ENCODE results near the gene FRMD5. TPM values are rescaled to one million over a fixed set of nuclear protein-coding genes. Genes with fewer than 3 reads are reported as not detected.

The FRMD5 gene
- total and polyA plus RNA-seq, 2 donors (not counting 1 experiment from before 2014, with no cell fraction given) = not detected

DNA sequence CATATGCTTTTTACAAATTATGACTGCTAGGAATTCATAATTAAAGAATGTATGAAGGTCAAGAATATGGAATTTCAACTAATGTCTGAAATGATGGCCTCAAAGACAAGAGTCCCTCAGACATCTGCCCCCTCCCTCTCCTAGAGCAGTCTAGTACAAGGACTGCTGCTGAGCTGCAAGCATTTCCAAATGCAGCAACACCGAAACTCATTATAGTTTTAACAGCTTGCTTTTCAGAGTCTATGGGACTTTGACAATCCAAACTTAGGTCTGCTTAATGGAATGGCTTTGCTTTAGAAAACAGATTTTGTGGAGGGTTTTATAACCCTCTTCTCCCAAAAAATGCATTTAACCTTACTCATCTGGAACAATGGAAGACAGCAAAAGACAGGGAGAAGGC, 252.9 kb downstream of the FRMD5 start:
- TF ChIP-seq EZH2 (IDR thresholded peaks at IDR 0.05; ENCODE audit: borderline replicate concordance, insufficient read depth, low read depth, low read length, poor library complexity, severe bottlenecking) (no peak), CTCF (IDR thresholded peaks at IDR 0.05) (no peak)
- Mint-ChIP-seq H3K4me1 (peaks cover 12% of the 10 kb centered on the region), H3K4me3 (no peak overlapping the region), H3K27me3 (no peaks in the 10 kb centered on the region), H3K27ac (no peak overlapping the region), H3K9me3 (ENCODE audit: insufficient read depth) (no peaks in the 10 kb centered on the region)
- no peak for ATAC-seq (ENCODE audit: low read depth)
- H3K4me1 ChIP-seq (ENCODE audit: control insufficient read depth in 2 of 2, insufficient read depth in 2 of 2, low read length in 2 of 2) = peaks cover 0 to 9% of the 10 kb centered on the region in 2 donors
- CTCF ChIA-PET = interaction anchor here (0.9 kb wide), 1 partner anchor 9 kb away, joined by 3 read pairs; no protein-coding TSS in a partner anchor
- DNase-seq = no peak
- no peak overlapping the region for H3K4me3 ChIP-seq (ENCODE audit: control extremely low read depth in 1 of 5, extremely low read depth in 1 of 5, insufficient read depth in 1 of 5, low read depth in 2 of 5, low read length in 4 of 5)
- intact Hi-C loops (cut with micrococcal nuclease) = no loop called here
- no peaks in the 10 kb centered on the region for H3K79me2 ChIP-seq (ENCODE audit: control insufficient read depth, insufficient read depth, low read length)
- no peaks in the 10 kb centered on the region for H3K27me3 ChIP-seq (replicated peaks in 1 of 4; ENCODE audit: control extremely low read depth in 1 of 4, control insufficient read depth in 3 of 4, insufficient read depth in 4 of 4, low read length in 3 of 4)
- POLR2A ChIA-PET = no interaction called here
- no peak overlapping the region for H3K9ac ChIP-seq (ENCODE audit: low read length)
- no peak overlapping the region for H3K27ac ChIP-seq (ENCODE audit: low read length in 2 of 2)
- H3K9me3 ChIP-seq (ENCODE audit: control extremely low read depth in 1 of 3, control insufficient read depth in 2 of 3, insufficient read depth in 1 of 3, low read length in 2 of 3) = no peaks in the 10 kb centered on the region
- H3K4me2 ChIP-seq (replicated peaks; ENCODE audit: low read depth, low read length, poor library complexity, severe bottlenecking) = no peak overlapping the region
- no CpG with 5 or more reads among the region's 1 CpG for WGBS (ENCODE audit: insufficient coverage)
- no peak overlapping the region for H2AFZ ChIP-seq (ENCODE audit: insufficient read depth, low read depth, low read length, poor library complexity, severe bottlenecking)
- no peaks in the 10 kb centered on the region for H3K36me3 ChIP-seq (replicated peaks in 1 of 2; ENCODE audit: control extremely low read depth in 1 of 2, control insufficient read depth in 1 of 2, extremely low read depth in 1 of 2, insufficient read depth in 2 of 2, low read length in 1 of 2)
- H4K20me1 ChIP-seq (ENCODE audit: control insufficient read depth, insufficient read depth, low read length, poor library complexity, severe bottlenecking) = no peaks in the 10 kb centered on the region

DNA sequence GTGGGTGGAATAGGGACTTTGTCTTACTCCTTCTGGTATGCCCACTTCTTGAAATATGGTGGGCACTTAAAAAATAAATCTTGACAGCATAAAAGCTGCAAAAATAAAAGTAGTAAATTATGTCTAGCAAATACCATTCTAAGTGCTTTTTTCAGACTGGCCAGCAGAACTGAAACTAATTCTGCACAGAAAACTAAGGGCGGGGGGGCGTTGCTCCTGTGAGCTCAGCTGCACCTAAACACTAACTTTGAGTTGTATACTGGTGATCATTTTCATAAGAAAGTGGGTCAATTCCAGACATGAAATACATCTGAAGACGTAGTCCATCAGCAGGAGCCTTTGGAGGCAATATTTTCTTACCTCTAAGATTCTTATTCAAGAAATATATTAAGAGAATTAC, 253.5 kb downstream of the FRMD5 start:
- no peak for ATAC-seq (ENCODE audit: low read depth)
- H3K4me3 ChIP-seq (ENCODE audit: control extremely low read depth in 1 of 5, extremely low read depth in 1 of 5, insufficient read depth in 1 of 5, low read depth in 2 of 5, low read length in 4 of 5) = no peak overlapping the region
- intact Hi-C loops (cut with micrococcal nuclease) = no loop called here
- no peak overlapping the region for H3K9ac ChIP-seq (ENCODE audit: low read length)
- no peaks in the 10 kb centered on the region for H3K79me2 ChIP-seq (ENCODE audit: control insufficient read depth, insufficient read depth, low read length)
- H4K20me1 ChIP-seq (ENCODE audit: control insufficient read depth, insufficient read depth, low read length, poor library complexity, severe bottlenecking) = no peaks in the 10 kb centered on the region
- POLR2A ChIA-PET = no interaction called here
- no peak overlapping the region for H2AFZ ChIP-seq (ENCODE audit: insufficient read depth, low read depth, low read length, poor library complexity, severe bottlenecking)
- no peaks in the 10 kb centered on the region for H3K27me3 ChIP-seq (replicated peaks in 1 of 4; ENCODE audit: control extremely low read depth in 1 of 4, control insufficient read depth in 3 of 4, insufficient read depth in 4 of 4, low read length in 3 of 4)
- H3K9me3 ChIP-seq (ENCODE audit: control extremely low read depth in 1 of 3, control insufficient read depth in 2 of 3, insufficient read depth in 1 of 3, low read length in 2 of 3) = no peaks in the 10 kb centered on the region
- Mint-ChIP-seq H3K27ac (no peak overlapping the region), H3K4me1 (peaks cover 12% of the 10 kb centered on the region), H3K4me3 (no peak overlapping the region), H3K27me3 (peaks cover 5% of the 10 kb centered on the region), H3K9me3 (ENCODE audit: insufficient read depth) (no peaks in the 10 kb centered on the region)
- peaks cover 0 to 9% of the 10 kb centered on the region in 2 donors for H3K4me1 ChIP-seq (ENCODE audit: control insufficient read depth in 2 of 2, insufficient read depth in 2 of 2, low read length in 2 of 2)
- CTCF ChIA-PET = interaction anchor here (0.9 kb wide), 1 partner anchor 9 kb away, joined by 3 read pairs; no protein-coding TSS in a partner anchor
- H3K4me2 ChIP-seq (replicated peaks; ENCODE audit: low read depth, low read length, poor library complexity, severe bottlenecking) = no peak overlapping the region
- TF ChIP-seq CTCF (IDR thresholded peaks at IDR 0.05) (no peak), EZH2 (IDR thresholded peaks at IDR 0.05; ENCODE audit: borderline replicate concordance, insufficient read depth, low read depth, low read length, poor library complexity, severe bottlenecking) (no peak)
- no peaks in the 10 kb centered on the region for H3K36me3 ChIP-seq (replicated peaks in 1 of 2; ENCODE audit: control extremely low read depth in 1 of 2, control insufficient read depth in 1 of 2, extremely low read depth in 1 of 2, insufficient read depth in 2 of 2, low read length in 1 of 2)
- no peak overlapping the region for H3K27ac ChIP-seq (ENCODE audit: low read length in 2 of 2)
- peak; percentile 21 for DNase-seq
- 70% methylated on average over 2 of the region's 3 CpGs for WGBS (ENCODE audit: insufficient coverage)
